Measurements from ENCODE around the gene RIOK2.

RIOK2 gene

GRCh38 chr5:97209343-97209742 lies 26.3 kb upstream of the RIOK2 start:
- TF ChIP-seq CTCF (IDR thresholded peaks at IDR 0.05), result no peak

- TF ChIP-seq CTCF (IDR thresholded peaks at IDR 0.05), result no peak
These were observed 25.7 kb upstream of the RIOK2 start for GRCh38 chr5:97208714-97209113.

- no peak for TF ChIP-seq CTCF (IDR thresholded peaks at IDR 0.05)
These were observed 25.2 kb upstream of the RIOK2 start for GRCh38 chr5:97208184-97208713.

- TF ChIP-seq CTCF (IDR thresholded peaks at IDR 0.05), result no peak
These were observed 11.3 kb upstream of the RIOK2 start for GRCh38 chr5:97194366-97194765.

GRCh38 chr5:97193355-97193688 lies 10.3 kb upstream of the RIOK2 start:
- TF ChIP-seq CTCF (IDR thresholded peaks at IDR 0.05), result no peak

- no peak for TF ChIP-seq CTCF (IDR thresholded peaks at IDR 0.05)
These were observed 9.7 kb upstream of the RIOK2 start for GRCh38 chr5:97192580-97193354.

GRCh38 chr5:97191893-97192292 lies 8.8 kb upstream of the RIOK2 start:
- no peak for TF ChIP-seq CTCF (IDR thresholded peaks at IDR 0.05)

GRCh38 chr5:97183930-97184213 lies 825 bp upstream of the RIOK2 start:
- no peak for TF ChIP-seq CTCF (IDR thresholded peaks at IDR 0.05)

Measured in LNCAP (cell line).